GM18508 (cell line): ENCODE results near the gene CDC45.

Experiments
- ATAC-seq: cut with Tn5 transposase; IDR thresholded peaks from one replicate; pipeline ENCODE4 v1.9.1; 2021; ENCODE audit warnings: moderate number of reproducible peaks; ENCODE audit not compliant: insufficient read depth, unreplicated experiment

The CDC45 gene

GRCh38 chr22:19509923-19510322 is 30.2 kb downstream of the CDC45 start:
- ATAC-seq, result no peak

DNA sequence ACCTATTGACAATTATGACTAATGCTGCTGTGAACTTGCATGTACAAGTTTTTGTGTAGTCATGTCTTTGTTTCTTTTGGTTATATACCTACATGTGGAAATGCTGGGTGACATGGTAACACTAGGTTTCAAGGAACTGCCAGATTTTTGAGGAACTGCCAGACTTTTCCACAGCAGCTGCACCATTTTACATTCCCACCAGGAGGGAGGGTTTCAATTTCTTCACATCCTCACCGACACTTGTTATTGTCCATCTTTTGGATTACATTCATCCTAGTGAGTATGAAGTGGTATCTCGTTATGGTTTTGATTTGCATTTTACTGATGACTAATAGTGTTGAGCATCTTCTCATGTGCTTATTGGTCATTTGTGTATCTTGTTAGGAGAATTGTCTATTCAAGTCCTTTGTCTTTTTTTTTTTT is 31.2 kb downstream of the CDC45 start:
- no peak for ATAC-seq

- ATAC-seq, result no peak
Observed at GRCh38 chr22:19513823-19514222, 34.1 kb downstream of the CDC45 start.

DNA sequence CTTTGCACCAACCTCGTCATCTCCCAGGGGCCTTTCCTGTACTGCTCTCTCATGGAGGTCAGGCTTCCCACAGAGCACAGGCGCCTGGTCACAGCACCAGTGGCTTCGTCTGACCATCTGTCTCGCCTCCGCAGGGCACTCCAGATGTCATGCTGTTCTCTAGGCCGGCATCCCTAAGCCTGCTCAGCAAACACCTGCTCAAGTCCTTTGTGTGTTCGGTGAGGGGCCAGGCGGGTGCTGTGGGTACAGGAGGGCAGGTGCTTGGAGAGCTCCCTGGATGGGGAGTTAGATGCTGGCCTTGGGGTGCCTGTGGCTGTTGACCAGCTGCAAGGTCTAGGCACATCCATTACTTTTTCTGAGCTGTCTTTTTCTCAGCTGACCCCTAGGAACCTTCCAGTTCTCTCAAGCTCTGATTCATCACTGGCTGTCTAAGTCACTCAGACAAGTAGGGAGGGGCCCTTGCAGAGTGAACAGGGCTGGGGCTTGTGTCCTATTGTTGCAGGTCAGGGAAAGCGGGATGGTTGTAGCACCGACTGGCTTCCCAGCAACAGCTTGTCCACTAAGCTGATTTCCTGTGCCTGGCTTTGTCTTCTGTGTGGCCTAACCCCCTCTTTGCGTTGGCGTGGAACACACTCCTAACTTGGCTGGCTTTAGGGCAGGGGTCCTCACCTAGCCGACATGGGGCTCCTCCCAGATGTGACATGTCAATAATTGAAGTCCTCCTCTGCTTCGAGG is 35.3 kb downstream of the CDC45 start:
- ATAC-seq, result no peak

GRCh38 chr22:19515654-19516377 is 36.1 kb downstream of the CDC45 start:
- ATAC-seq, result no peak

- no peak for ATAC-seq
Observed at GRCh38 chr22:19516378-19517170, 36.9 kb downstream of the CDC45 start.

GRCh38 chr22:19517171-19517500 is 37.4 kb downstream of the CDC45 start:
- ATAC-seq, result no peak

- ATAC-seq, result no peak
Observed at GRCh38 chr22:19517919-19518611, 38.3 kb downstream of the CDC45 start.

- no peak for ATAC-seq
Observed at GRCh38 chr22:19518635-19519034, 38.9 kb downstream of the CDC45 start.

DNA sequence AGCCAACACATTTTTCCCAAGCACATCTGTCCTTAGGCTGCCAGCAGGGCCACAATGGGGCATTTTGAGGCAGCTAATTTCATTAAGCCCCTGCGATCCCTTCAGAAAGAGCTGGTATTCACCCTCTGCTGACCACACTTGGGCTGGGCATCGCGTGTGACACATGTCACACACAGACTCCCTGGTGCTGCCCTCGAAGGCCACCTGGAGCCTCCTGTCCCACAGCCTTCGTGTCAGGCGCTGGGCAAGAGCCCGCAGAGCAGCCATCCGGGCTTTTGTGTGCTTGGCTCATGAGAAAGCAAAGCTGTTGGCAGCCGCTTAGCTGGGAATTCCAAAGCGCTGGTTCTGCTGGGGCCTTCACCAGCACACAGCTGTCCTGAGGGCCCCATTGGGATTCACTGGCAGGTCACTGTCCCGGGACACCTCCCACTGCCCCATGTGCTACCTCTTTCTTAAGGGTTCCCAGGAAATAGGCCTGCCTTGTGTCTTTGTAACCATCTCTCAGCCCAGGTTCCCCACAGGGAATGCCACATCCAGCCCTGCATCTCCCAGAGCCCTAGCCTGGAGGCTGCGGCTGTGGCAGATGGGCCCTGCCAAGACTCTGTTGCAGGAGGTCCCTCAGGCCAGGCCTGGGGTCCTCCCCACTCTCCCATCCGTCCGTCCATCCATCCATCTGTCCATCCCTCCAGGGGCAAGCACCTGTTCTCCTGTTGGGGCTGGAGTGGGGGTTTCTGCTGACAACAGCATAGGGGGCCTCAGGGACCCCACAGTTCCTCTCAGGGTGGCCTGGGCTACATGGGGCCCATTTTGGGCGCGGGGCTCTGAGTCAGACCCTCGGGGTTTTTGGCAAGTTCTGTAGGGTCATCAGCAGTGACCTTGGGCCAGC is 39.6 kb downstream of the CDC45 start:
- no peak for ATAC-seq

DNA sequence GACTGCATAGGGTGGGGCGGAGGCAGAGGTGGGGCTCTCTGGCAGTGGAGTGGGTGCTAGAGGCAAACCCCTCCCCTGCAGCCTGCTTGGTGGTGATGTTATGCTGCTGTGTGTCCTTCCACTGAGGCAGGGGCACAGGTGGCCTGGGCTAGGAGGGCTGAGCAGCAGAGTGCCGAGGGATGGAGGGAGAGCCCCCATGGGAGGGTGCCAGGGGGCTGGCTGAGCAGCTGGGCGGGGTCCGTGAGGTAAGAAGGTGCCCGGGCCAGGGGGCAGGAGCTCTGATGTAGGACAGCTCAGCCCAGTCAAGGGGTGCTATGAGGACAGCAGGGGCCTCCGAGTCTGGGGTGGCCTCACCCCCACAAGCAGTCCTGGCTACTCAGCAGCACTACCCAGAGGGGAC is 40.3 kb downstream of the CDC45 start:
- no peak for ATAC-seq

GRCh38 chr22:19520566-19521305 is 41.0 kb downstream of the CDC45 start:
- no peak for ATAC-seq

DNA sequence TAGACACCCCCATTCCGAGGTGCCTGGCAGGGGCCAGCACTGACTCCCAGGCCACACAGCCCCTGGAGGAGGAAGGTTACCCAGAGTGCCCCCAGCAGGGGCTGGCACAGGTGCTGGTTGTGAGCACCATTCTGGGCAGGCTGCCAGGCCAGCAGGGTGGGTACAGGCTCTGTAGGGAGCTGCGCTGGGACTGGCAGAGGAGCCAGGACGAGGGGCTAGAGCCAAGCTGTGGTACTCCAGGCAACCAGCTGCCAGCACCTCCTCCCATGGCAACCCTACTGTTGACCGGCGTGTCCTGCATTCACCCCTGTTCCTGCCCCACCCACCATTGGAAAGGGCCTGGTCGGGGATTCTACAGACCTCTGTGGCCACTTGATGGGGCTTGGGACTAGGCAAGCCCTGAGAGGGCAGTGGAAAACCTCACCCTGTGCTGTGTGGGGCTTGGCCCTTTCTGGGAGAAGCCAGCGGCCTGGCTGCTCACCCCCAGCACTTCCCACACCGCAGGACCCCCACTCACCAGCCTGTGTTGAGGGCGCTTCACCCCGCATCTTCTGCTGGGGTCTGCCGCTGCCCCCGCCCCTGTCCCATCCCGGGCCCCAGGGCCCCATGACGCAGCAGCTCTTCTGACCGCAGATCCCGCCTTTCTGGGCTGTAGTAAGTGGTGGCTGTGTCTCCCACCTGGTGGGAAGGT is 42.6 kb downstream of the CDC45 start:
- no peak for ATAC-seq

DNA sequence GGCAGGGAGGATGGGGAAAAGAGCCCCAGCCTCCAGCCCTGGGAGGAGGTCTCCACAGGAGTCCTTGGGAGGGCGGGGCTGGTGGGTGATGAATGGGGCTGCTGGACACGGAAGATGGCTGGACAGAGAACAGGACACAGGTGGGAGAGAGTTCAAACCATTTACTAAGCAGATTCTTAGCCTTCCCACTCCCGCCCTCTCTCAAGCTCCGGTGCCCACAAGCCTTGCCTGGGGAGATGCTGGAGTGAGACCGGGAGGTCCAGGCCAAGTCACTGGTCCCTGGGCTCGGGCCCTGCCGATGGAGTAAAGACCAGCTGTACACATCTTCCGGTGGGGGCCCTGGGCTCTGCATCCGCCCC is 43.1 kb downstream of the CDC45 start:
- ATAC-seq, result no peak

DNA sequence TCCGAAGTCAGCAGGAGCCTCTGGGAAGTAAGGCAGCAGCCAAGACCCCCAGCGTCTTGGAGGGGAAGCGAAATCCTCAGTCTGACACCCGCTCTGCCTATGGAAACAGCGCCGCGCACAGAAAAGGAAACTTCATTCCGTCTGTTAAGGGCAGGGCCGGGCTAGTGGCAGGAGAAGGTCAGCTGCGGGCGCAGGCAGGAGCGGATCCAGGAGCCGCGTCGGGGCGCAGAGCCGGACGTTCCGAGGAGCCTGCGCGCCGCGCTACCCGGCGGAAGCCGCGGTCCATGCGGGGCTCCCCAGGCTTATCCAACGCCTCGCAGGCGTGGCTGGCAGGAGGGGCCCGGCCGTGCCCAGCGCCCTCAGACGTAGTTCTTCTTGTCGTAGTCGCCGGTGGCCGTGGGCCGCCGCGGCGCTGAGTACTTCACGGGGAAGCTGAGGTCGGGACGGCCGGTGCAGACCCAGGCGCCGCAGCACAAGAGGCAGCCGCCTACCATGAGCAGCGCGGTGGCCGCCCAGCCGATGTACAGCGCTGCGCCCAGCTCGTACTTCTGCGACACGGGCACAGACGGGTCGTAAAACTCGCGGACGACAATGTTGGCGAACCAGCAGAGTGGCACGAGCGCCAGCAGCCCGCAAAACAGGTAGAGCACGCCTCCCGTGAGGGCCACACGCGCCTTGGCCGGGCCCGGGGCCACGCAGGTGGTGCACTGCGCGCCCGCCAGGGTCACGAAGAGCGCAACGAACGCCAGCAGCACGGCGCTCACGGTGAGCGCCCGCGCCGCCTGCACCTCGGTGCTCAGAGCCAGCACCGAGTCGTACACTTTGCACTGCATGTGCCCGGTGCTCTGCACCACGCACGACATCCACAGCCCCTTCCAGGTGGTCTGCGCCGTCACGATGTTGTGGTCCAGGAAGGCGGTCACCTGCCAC is 43.8 kb downstream of the CDC45 start:
- no peak for ATAC-seq

- ATAC-seq, result no peak
Observed at GRCh38 chr22:19524170-19525115, 44.7 kb downstream of the CDC45 start, which contains the start of gene CLDN5. CLDN5 (minus strand) TSS chr22:19524410; CDS start chr22:19524255, 155 bp downstream.
